Activated naive CD8-positive, alpha-beta T cell treated with anti-CD3 and anti-CD28 coated beads, Interleukin-2, amount 50 U/mL, for 16 hours (primary cell): ENCODE results near the gene RND3.

Source experiments
- DNase-seq: peaks from one replicate; pipeline ENCODE4 v3.0.0-alpha.2; 2020; ENCODE audit warnings: low read depth, low spot score

The RND3 gene

DNA sequence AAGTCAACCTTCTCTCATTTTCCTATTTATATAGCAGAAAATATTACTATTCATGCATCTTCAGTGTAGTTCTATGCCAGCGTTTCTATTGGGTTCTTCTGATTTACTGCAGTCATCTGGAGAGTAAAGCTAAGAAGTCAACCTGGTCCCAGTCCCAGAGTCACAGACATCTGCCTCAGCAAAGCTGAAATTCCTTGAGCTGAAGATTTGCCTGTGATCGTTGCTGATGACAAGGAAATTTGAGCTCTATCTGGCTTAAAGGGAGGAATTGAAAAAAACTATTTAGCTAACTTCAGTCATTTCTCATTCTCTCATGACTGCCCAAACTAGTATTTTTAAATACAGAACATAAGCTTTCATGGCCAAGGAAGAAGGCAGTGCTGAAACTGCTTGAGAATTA, 45.7 kb downstream of the RND3 start:
- DNase-seq: no peak

- DNase-seq: no peak
Measured at GRCh38 chr2:150441226-150441625, 46.2 kb downstream of the RND3 start.

GRCh38 chr2:150438654-150439053, 48.8 kb downstream of the RND3 start:
- no peak for DNase-seq

GRCh38 chr2:150438041-150438440, 49.4 kb downstream of the RND3 start:
- DNase-seq: no peak

GRCh38 chr2:150432312-150432625, 55.2 kb downstream of the RND3 start:
- no peak for DNase-seq

GRCh38 chr2:150431561-150432311, 55.7 kb downstream of the RND3 start:
- DNase-seq: no peak

DNA sequence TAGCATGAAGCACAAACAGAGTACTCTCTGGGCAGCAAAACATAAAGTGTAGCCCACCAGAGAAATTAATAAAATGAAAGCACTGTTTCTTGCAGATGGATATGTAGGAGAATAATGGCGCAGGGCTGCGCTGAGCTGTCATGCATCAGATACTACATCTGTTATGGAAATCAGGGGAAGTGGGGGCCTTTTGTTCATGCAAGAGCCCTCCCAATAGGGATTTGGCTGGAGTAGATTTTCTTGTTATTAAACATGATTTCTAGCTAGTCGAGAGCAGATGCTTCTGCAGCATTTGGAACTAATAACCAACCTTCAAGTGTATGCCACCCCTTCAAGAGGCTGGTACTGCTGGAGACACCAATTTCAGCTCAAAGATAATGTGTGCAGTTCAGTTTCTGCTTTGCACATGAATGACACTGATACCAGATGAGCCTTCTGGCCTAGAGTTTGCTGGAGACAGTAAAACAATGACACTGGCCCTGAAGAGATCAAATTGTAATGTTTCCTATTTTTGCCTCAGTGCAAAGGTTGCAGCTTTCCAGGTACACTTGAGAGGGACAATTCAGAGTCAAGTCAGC, 58.0 kb downstream of the RND3 start:
- no peak for DNase-seq

DNA sequence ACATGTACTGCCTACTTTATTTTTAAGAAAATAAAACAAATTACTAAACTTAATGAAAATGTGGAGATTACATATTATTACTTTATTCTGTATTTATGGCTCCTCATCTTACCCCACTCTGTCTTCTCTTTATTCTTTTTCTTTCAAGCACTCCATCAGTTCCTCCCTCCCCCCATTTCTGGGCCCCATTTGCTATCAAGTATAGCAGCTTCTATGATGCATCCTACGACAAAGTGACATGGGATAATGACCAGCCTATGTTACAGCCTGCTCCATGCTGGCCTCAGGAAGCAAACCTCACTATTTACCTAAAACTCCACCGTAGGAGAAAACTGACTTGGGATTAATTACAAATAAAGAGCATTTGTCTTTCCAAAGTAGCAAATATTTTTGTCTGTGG, 58.8 kb downstream of the RND3 start:
- no peak for DNase-seq

- DNase-seq: no peak
Measured at GRCh38 chr2:150427298-150427697, 60.2 kb downstream of the RND3 start.

- DNase-seq: no peak
Measured at GRCh38 chr2:150426724-150427123, 60.7 kb downstream of the RND3 start.

GRCh38 chr2:150426315-150426714, 61.2 kb downstream of the RND3 start:
- DNase-seq: no peak

GRCh38 chr2:150425121-150425955, 62.1 kb downstream of the RND3 start:
- no peak for DNase-seq

DNA sequence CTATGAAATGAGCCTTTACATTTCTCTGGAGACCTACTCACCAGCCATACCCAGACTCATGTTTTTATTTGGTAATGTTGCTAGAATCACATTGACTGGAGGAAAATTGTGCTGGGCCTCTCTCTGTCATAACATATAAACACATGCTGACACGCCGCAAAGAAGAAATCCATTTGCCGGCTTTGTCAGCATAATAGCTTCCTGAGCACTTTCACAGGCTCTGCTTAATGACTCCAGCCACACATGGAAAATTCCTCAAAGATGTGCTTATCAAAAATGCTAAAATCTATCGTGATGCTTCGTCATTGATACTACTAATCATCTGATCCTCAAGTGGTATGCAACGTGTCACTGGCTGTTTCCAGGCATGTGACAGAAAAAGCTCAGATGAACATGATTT, 63.1 kb downstream of the RND3 start:
- no peak for DNase-seq

DNA sequence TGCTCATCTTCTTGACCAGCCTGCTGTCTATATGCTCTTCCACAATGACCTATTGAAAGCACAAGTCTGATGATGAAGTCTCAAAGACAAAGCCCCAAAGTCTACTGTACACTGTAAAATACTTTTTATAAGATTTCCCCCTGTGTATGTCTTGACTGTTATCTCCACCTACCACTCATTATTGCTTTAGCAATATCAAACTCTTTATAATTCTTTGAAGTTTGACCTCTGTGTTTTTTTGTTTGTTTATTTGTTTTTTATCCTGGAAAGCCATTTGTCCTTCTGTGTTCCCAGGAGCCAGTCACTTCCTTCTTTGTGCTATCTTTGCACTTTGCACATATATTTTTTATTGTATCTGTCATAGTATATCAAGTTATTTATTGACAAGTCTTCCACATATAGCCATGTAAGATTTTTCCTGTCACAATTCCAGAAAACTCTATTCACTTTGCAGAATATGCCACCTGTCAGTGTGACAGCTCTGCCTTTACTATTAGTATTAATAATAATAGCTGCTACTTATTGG, 66.3 kb downstream of the RND3 start:
- no peak for DNase-seq

- no peak for DNase-seq
Measured at GRCh38 chr2:150418916-150419315, 68.6 kb downstream of the RND3 start.
